GM18519 (cell line): ENCODE results near the gene CBX6.
"Not testable (repeated sequence)": the region's sequence is repeated elsewhere in the genome, so short reads cannot be mapped to it uniquely, and the experiment has no call there.

Source experiments
- ATAC-seq: cut with Tn5 transposase; IDR thresholded peaks from one replicate; pipeline ENCODE4 v1.9.1; 2021; ENCODE audit warnings: mild to moderate bottlenecking, moderate library complexity; ENCODE audit not compliant: unreplicated experiment, low FRiP score

Gene CBX6

GRCh38 chr22:38872172-38872830 is at the start of gene CBX6:
TSS of gene CBX6 (minus strand) at chr22:38872216. CDS start at chr22:38872190, 26 bp downstream.
- peak; percentile 44 for ATAC-seq

- no peak for ATAC-seq
Observed at GRCh38 chr22:38921806-38922205, 49.8 kb upstream of the CBX6 start.

- no peak for ATAC-seq
Observed at GRCh38 chr22:38921120-38921519, 49.1 kb upstream of the CBX6 start.

- no peak for ATAC-seq
Observed at GRCh38 chr22:38919631-38920190, 47.7 kb upstream of the CBX6 start.

- no peak for ATAC-seq
Observed at GRCh38 chr22:38911434-38911833, 39.4 kb upstream of the CBX6 start.

GRCh38 chr22:38907767-38908166 is 35.8 kb upstream of the CBX6 start:
- no peak for ATAC-seq

GRCh38 chr22:38906052-38906451 is 34.0 kb upstream of the CBX6 start:
- ATAC-seq: no peak

GRCh38 chr22:38904052-38904617 is 32.1 kb upstream of the CBX6 start:
- not testable (repeated sequence) for ATAC-seq

- no peak for ATAC-seq
Observed at GRCh38 chr22:38901111-38901641, 29.2 kb upstream of the CBX6 start.

- no peak for ATAC-seq
Observed at GRCh38 chr22:38900677-38901076, 28.7 kb upstream of the CBX6 start.

GRCh38 chr22:38891256-38891655 is 19.2 kb upstream of the CBX6 start:
- ATAC-seq: no peak

GRCh38 chr22:38890377-38890776 is 18.4 kb upstream of the CBX6 start:
- ATAC-seq: no peak

GRCh38 chr22:38886333-38886732 is 14.3 kb upstream of the CBX6 start:
- ATAC-seq: no peak

- no peak for ATAC-seq
Observed at GRCh38 chr22:38882972-38883622, 11.1 kb upstream of the CBX6 start.

- ATAC-seq: no peak
Observed at GRCh38 chr22:38881997-38882879, 10.2 kb upstream of the CBX6 start.

GRCh38 chr22:38881464-38881871 is 9.5 kb upstream of the CBX6 start:
- ATAC-seq: no peak

- ATAC-seq: no peak
Observed at GRCh38 chr22:38879961-38880360, 7.9 kb upstream of the CBX6 start.

- ATAC-seq: no peak
Observed at GRCh38 chr22:38879108-38879729, 7.2 kb upstream of the CBX6 start.

- no peak for ATAC-seq
Observed at GRCh38 chr22:38878001-38878400, 6.0 kb upstream of the CBX6 start.
